ENCODE measurements around the gene PDILT.

Gene PDILT

GRCh38 chr16:20320592-20320991 is 83.9 kb downstream of the PDILT start:
- DNase-seq (ENCODE audit: low read depth in 2 of 2): no peak
- no peak for TF ChIP-seq CTCF (IDR thresholded peaks at IDR 0.05; ENCODE audit: low read depth, low read length)
- no peak overlapping the region for H3K4me3 ChIP-seq (replicated peaks in 1 of 2; ENCODE audit: low read depth in 2 of 2, low read length in 2 of 2)

- H3K4me3 ChIP-seq (replicated peaks in 1 of 2; ENCODE audit: low read depth in 2 of 2, low read length in 2 of 2): no peak overlapping the region
- DNase-seq (ENCODE audit: low read depth in 2 of 2): no peak
- no peak for TF ChIP-seq CTCF (IDR thresholded peaks at IDR 0.05; ENCODE audit: low read depth, low read length)
Observed at GRCh38 chr16:20320178-20320577, 84.4 kb downstream of the PDILT start.

- no peak overlapping the region for H3K4me3 ChIP-seq (replicated peaks in 1 of 2; ENCODE audit: low read depth in 2 of 2, low read length in 2 of 2)
- DNase-seq (ENCODE audit: low read depth in 2 of 2): no peak
- no peak for TF ChIP-seq CTCF (IDR thresholded peaks at IDR 0.05; ENCODE audit: low read depth, low read length)
Observed at GRCh38 chr16:20319406-20319805, 85.1 kb downstream of the PDILT start.

GRCh38 chr16:20318437-20318836 is 86.1 kb downstream of the PDILT start:
- no peak for DNase-seq (ENCODE audit: low read depth in 2 of 2)
- TF ChIP-seq CTCF (IDR thresholded peaks at IDR 0.05; ENCODE audit: low read depth, low read length): no peak

GRCh38 chr16:20318006-20318405 is 86.5 kb downstream of the PDILT start:
- no peak for TF ChIP-seq CTCF (IDR thresholded peaks at IDR 0.05; ENCODE audit: low read depth, low read length)
- no peak for DNase-seq (ENCODE audit: low read depth in 2 of 2)
- H3K4me3 ChIP-seq (replicated peaks in 1 of 2; ENCODE audit: low read depth in 2 of 2, low read length in 2 of 2): no peak overlapping the region

More at GRCh38 chr16:20318437-20318836, 86.1 kb downstream of the PDILT start:
- no peak overlapping the region for H3K4me3 ChIP-seq (replicated peaks in 1 of 2; ENCODE audit: low read depth in 2 of 2, low read length in 2 of 2)

- TF ChIP-seq CTCF (IDR thresholded peaks at IDR 0.05; ENCODE audit: low read depth, low read length): no peak
- no peak overlapping the region for H3K4me3 ChIP-seq (replicated peaks in 1 of 2; ENCODE audit: low read depth in 2 of 2, low read length in 2 of 2)
- no peak for DNase-seq (ENCODE audit: low read depth in 2 of 2)
Observed at GRCh38 chr16:20317117-20317516, 87.4 kb downstream of the PDILT start.

GRCh38 chr16:20316715-20317114 is 87.8 kb downstream of the PDILT start:
- no peak for DNase-seq (ENCODE audit: low read depth in 2 of 2)
- no peak overlapping the region for H3K4me3 ChIP-seq (replicated peaks in 1 of 2; ENCODE audit: low read depth in 2 of 2, low read length in 2 of 2)
- TF ChIP-seq CTCF (IDR thresholded peaks at IDR 0.05; ENCODE audit: low read depth, low read length): no peak
